ENCODE measurements around the gene TIMM13.
A peak's percentile ranks its signal among the peaks of the same experiment; 100 is the strongest.
"Not testable (repeated sequence)": the region's sequence is repeated elsewhere in the genome, so short reads cannot be mapped to it uniquely, and the experiment has no call there.

TIMM13 gene

DNA sequence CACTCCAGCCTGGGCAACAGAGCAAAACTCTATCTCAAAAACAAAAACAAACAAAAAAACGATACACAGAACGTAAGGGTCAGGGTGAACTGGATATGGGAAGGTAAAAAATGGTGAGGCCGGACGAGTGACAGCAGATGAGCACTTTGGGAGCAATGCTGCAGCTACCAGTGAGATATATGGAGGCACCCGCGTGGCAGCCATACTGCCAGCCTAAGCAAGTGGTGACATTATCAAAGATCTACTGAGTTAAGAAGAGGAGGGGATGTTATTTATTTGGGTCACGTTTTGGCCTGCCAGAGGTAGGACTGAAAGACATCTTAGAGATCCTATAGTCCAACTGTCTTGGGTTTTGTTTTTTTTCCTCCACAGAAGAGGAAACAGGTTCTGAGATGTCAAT is 14.2 kb downstream of the TIMM13 start:
- DNase-seq: no peak

DNA sequence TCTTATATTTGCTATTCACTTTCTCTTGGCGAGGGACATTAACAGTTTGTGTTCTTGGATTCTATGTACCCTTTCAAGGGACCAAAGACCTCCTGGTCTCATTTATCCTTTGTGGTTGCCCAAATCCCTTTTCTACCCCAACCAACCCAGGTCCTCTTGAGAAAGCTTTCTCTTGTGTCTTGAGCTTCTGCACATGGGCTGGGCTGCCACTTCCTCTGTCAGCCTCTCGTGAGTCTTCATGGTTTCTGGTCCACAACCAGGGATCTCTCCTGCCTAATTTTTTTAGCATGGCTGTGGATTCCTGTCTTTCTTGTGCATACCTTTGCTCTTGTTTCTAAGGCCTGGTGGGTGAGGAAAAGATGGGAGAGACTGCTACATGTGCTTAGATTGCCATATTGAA is 14.9 kb downstream of the TIMM13 start:
- no peak for DNase-seq

DNA sequence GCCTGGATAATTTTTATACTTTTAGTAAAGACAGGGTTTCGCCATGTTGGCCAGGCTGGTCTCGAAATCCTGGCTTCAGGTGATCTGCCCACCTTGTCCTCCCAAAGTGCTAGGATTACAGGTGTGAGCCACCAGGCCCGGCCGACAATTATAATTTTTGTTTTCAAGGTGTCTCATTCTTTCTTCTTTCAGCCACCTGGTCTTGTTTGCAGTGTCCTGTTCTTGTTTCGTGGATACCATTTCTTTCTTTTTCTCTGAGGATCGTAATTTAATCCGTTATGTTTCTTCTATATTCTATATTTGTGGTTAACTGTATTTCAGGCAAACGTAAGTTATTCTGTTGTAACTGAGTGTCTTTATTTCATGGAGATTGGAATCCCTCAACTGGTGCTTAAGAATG is 15.7 kb downstream of the TIMM13 start:
- DNase-seq: no peak

DNA sequence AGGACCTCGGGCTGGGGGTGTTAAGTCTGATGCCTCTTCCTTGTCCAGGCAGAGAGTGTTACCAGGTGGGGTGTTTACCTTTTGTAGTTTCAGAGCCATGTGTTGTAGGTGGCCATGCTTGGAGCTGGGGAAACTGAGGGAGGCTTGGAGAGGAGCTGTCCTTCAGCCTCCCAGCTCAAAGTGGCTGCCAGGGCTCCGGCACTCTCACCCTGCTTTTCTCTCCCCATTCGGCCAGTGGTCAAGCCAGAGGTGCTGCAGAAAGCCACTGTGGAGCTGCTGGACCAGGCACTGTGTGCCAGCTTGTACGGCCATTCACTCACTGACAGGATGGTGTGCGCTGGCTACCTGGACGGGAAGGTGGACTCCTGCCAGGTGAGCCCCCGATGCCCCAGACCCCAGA is 17.4 kb downstream of the TIMM13 start:
- no peak for DNase-seq

DNA sequence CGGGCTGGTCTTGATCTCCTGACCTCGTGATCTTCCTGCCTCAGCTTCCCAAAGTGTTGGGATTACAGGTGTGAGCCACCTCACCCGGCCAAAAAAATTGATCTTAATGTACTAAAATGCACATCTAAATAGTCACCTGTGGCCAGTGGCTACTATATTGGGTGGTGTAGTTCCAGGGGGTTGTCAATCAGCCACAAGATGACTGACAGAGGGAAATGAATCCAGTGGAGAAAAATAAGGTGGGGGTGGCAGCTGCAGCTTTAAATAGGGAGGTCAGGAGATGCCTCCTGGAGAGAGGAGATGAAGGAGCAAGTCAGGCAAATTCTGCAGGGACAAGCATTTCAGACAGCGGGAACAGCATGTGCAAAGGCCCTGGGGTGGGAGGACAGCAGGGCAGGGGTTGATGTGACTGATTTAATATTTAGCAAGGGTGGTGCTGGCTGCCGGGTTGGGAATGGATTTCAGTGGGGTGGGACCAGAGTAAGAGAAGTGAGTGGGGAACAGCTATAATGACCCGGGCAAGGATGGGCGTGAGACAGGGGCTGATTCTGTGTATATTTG is 18.0 kb downstream of the TIMM13 start:
- DNase-seq: no peak

DNA sequence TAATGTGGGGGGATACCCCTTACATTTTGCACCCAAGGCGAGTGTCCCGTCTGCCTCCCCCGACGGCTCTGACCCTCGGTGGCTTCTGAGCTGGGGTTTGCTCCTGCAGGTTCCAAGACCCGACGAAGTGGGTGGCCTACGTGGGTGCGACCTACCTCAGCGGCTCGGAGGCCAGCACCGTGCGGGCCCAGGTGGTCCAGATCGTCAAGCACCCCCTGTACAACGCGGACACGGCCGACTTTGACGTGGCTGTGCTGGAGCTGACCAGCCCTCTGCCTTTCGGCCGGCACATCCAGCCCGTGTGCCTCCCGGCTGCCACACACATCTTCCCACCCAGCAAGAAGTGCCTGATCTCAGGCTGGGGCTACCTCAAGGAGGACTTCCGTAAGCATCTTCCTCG is 19.1 kb downstream of the TIMM13 start:
- no peak for DNase-seq

DNA sequence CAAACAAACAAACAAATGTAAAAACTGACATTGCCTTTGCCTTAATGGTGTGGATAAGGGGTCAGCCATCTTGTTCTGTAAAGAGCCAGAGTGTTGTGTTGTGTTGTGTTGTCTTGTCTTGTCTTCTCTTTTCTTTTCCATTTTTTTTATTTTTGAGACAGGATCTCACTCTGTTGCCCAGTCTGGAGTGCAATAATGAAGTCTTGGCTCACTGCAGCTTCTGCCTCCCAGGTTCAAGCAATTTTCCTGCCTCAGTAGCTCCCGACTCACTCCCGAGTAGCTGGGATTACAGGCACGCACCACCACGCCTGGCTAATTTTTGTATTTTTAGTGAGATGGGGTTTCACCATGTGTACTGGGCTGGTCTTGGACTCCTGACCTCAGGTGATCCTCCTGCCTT is 27.8 kb downstream of the TIMM13 start:
- no peak for DNase-seq

DNA sequence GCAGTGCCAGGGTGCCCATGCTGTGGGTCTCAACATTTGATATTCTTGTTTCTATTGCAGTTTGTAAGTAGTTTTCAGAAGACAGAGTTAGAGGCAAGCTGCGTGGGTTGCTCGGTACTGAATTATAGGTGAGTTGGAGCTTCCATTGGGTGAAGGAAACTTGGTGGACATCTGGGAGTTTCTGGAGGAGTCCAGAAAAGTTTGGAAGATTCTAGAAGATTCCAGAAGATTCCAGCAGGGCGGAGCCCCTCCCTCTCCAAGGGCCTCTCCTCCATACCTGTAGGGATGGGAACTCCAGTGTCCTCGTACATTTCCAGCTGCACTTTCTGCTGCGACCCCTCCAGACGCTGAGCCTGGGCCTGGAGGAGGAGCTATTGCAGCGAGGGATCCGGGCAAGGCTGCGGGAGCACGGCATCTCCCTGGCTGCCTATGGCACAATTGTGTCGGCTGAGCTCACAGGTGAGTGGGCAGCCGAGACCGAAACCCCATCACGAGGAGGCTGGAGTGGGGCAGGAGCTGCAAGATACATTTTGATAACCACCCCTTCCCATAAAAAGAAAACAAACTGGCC is 28.6 kb downstream of the TIMM13 start:
- DNase-seq: no peak

DNA sequence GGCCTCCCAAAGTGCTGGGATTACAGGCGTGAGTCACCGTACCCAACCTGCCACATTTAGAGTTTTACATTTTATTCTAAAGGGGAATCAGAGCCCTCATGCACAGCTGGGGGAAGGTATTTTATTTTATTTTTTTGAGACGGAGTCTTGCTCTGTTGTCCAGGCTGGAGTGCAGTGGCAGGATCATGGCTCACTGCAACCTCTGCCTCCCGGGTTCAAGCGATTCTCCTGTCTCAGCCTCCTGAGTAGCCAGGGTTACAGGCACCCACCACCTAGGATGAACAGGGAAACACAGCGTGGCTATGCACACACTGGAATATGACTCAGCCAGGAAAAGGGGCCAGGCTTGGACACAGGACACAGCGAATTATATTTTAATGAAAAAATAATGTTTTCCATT is 30.2 kb downstream of the TIMM13 start:
- DNase-seq: not testable (repeated sequence)

DNA sequence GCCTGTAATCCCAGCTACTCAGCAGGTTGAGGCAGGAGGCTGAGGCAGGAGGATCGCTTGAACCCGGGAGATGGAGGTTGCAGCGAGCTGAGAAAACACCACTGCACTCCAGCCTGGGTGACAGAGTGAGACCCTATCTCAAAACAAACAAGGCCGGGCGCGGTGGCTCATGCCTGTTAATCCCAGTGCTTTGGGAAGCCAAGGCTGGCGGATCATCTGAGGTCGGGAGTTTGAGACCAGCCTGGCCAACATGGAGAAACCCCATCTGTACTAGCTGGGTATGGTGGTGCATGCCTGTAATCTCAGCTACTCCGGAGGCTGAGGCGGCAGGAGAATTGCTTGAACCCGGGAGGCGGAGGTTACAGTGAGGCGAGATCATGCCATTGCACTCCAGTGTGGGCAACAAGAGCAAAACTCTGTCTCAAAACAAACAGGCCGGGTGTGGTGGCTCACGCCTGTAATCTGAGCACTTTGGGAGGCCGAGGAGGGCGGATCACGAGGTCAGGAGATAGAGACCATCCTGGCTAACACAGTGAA is 32.0 kb downstream of the TIMM13 start:
- not testable (repeated sequence) for DNase-seq

DNA sequence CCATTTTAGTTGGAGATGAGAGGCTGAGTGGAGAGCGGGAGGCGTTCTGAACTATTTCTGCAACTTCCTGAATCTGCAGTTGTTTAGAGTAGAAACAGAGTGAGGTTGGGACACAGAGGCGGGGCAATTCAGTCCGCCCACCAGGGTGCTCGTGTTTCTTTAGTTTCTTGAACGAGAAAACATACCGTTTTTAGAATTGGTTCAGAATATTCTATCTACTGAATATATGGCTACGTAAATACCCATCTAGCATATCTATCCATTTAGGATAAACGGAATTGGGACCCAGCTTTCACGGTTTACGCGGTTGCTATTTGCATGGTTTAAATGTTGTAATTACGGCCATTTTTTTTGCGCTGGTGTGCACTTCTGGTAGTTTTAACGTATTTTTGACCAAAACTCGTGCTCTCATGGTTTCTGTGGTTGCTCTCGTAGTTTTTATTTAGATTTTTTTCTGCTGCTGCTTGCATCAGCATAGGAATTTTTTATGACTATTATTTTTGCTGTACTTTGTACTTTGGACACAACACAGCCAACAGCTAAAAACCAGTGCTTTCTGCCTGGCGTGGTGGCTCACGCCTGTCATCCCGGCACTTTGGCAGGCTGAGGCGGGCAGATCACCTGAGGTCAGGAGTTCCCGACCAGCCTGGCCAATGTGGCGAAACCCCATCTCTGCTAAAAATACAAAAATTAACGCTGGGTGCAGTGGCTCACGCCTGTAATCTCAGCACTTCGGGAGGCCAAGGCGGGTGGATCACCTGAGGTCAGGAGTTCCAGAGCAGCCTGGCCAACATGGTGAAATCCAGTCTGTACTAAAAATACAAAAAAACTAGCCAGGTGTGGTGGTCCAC is 32.7 kb downstream of the TIMM13 start:
- no peak for DNase-seq

DNA sequence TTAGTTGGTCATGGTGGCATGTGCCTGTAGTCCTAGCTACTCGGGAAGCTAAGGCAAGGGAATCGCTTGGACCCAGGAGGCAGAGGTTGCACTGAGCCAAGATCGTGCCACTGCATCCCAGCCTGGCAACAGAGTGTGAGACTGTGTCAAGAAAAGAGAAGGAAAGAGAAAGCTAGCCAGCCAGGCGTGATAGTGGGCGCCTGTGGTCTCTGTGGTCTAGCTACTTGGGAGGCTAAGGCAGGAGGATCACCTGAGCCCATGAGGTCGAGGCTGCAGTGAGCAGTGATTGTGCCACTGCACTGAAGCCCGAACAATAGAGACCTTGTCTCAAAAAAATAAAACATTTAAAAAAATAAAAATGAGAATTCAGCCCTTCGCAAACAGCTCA is 33.3 kb downstream of the TIMM13 start:
- DNase-seq: no peak

DNA sequence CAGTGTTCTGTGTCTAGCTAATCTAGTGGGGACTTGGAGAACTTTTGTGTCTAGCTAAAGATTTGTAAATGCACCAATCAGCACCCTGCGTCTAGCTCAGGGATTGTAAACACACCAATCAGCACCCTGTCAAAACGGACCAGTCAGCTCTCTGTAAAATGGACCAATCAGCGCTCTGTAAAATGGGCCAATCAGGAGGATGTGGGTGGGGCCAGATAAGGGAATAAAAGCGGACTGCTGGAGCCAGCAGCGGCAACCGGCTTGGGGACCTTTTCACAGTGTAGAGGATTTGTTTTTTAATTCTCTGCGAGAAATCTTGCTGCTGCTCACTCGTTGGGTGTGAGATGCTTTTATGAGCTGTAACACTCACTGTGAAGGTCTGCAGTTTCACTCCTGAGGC is 34.5 kb downstream of the TIMM13 start:
- not testable (repeated sequence) for DNase-seq

DNA sequence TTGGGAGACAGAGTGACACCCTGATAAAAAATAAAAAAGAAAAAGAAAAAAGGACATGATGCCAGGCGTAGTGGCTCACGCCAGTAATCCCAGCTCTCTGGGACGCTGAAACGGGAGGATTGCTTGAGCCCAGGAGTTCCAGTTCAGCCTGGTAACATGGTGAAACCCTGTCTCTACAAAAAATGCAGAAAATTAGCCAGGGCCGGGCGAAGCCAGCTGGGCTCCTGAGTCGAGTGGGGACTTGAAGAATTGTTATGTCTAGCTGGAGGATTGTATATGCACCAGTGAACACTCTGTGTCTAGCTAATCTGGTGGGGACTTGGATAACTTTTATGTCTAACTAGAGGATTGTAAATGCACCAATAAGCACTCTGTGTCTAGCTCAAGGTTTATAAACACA is 35.0 kb downstream of the TIMM13 start:
- no peak for DNase-seq

DNA sequence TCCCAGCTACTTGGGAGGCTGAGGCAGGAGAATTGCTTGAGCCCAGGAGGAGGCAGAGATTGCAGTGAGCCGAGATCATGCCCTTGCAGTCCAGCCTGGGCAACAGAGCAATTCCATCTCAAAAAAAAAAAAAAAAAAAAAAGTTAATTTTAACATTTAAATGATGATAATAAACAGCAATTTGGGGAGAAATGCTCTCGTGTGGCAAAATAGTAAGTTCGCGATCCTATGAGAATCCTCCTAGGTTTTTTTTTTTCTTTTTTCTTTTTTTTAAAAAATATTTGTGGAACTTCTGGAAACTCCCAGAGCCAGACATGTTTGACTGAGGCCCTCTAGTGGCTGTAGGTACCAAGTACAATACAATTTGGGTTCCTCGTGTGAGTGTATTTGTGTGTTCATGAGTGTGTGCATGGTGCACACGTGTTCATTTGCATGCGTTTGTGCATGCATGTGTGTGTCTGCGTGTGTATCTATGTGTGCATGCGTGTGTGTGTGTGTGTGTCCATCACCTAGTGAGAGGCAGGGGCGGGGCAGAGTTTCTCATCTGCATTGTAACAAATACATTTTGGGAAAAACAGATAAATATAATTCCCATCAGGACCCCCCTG is 36.2 kb downstream of the TIMM13 start:
- peak; percentile 28 for DNase-seq

DNA sequence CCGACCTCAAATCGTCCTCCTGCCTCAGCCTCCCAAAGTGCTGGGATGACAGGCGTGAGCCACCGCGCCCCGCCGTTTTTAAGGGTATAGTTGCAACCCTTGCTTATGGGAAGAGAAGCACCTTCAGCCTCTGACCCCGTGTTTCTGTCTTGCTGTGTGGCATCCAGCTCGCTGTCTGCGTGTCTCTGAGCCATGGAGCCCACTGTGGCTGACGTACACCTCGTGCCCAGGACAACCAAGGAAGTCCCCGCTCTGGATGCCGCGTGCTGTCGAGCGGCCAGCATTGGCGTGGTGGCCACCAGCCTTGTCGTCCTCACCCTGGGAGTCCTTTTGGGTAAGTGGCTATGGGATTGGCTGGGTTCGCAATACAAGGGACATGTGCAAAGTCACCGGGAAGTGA is 37.8 kb downstream of the TIMM13 start:
- no peak for DNase-seq

DNA sequence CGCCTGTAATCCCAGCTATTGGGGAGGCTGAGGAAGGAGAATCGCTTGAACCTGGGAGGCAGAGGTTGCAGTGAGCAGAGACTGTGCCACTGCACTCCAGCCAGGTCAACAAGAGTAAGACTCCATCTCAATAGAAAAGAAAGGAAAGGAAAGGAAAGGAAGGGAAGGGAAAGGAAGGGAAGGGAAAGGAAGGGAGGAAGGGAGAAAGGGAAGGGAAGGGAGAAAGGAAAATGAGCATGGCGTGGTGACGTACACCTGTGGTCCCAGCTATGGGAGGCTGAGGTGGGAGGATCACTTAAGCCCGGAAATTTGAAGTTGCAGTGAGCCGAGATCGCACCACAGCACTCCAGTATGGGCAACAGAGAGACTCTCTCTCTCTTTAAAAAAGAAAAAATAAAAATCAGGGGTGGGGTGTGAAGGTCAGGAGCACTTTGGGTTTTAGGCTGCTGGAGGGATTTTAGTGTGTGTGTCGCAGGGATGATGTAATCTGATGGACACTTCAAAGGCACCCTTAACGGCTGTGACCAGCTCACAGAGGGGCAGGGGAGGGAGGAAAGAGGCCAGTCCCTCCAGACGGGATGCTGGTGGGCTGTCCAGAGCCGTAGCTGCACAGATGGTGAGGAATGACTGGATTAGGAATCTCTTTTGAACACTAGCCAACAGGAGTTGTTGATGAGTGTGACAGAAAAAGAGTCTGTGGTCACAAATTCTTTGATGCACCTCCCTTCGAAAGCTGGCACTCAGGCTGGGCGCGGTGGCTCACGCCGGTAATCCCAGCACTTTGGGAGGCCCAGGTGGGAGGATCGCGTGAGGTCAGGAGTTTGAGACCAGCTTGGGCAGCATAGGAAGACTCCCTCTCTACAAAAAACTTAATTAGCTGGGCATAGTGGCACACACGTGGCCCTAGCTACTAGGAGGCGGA is 39.8 kb downstream of the TIMM13 start:
- DNase-seq: no peak

DNA sequence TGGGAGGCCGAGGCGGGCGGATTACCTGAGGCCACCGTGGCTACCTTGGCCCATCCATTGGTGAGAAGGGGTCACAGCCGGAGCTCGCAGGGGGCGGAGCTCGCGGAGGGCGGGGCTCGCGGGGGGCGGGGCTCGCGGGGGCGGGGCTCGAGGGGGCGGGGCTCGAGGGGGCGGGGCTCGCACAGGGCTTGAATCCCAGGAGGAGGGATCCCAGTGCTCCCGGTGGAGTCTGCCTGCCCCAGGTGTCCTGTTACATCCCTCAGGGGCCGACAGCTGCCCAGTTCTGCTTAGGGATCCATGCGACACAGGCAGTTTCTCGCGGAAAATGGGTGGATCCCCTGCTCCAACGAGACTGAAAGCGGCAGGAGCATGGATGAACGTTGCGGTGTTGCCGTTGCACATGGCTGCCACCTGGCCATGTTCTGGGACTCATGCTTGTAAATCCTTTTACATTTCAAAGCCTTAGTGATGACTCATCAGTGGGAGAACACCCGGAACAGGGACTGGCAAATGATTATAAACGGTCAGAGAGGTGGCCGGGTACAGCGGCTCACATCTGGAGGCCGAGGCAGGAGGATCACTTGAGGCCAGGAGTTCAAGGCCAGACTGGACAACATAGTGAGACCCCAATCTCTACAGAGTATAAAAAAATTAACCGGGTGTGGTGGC is 42.2 kb downstream of the TIMM13 start:
- DNase-seq: no peak

DNA sequence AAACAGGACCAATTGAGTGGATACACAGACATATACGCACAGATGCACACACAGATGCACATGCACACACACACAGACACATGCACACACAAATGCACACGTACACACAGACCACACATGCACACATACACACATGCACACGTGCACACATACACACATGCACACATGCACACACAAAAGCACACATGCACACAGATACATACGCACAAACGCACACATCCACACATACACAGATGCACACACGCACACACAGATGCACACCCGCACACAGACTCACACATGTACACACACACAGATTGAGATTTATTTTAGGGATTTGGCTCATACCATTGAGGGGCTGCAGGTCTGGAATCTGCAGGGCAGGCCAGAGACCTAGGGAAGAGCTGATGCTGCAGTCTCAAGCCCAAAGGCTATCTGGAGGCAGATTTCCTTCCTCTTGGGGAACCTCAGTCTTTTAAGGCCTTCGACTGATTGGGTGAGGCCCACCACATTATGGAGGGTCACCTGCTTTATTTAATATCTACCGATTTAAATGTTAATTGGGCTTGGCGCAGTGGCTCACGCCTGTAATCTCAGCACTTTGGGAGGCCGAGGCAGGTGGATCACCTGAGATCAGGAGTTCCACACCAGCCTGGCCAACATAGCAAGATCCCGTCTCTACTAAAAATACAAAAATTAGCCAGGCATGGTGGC is 44.7 kb downstream of the TIMM13 start:
- no peak for DNase-seq

DNA sequence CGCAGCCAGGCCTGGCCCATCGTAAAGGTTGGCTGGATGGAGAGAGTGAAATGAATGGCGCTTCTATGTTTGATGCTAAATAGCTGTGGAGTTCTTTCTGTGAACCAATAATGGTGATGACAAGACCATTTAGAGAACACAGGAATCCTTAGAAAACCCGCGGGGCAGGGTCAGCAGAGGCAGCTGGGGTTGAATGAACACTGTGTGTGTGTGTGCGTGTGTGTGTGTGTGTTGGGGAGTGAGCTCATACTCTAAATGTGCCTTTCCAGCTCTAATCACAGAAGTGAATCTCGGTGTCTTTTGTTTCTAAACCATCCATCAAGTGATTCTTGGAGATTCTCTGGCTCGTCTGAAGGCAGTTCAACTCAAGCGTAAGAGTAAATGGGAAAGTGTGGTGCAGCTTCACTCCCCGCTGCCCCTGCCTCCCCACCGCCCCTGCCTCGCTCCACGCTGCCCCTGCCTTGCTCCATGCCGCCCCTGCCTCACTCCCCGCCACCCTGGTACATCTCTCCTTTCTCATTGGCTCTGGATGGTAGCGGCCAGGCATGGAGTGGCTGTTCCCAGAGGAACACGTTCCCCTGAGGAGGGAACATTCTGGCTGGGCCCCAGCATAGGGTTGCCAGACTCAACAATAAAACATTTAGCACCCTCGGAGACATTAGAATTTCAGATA is 46.1 kb downstream of the TIMM13 start:
- DNase-seq: no peak

DNA sequence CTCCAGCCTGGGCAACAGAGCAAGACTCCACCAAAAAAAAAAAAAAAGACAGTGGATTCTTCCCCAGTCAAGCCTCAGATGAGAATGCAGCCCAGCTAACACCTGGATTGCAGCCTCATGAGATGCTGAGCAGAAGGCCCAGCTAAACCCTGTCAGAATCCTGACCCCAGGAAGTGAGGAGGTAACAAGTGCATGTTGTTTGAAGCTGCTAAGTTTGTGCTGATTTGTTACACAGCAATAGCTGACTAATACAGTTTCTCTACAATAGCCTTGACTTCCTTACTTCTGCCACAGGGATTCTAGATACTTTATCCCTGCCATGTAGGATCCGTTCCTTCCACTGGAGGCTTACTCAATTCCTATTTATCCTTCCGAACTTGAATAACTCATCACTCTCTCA is 46.8 kb downstream of the TIMM13 start:
- no peak for DNase-seq

All from stimulated activated CD4-positive, alpha-beta T cell treated with anti-CD3 and anti-CD28 coated beads, Interleukin-1b, Interleukin-23, amount 100 ng/mL, for 48 hours (primary cell).